HEK293 (cell line): ENCODE data around the gene HYDIN.
"Not testable (repeated sequence)": the region's sequence is repeated elsewhere in the genome, so short reads cannot be mapped to it uniquely, and the experiment has no call there.

Experiments used
- YY1 ChIP-seq: fragments of 450-650 bp; formaldehyde crosslinking; IDR thresholded peaks from 2 replicates; pipeline ENCODE4 v1.5.1; 2018; ENCODE audit warnings: missing biosample characterization, missing genetic modification characterization
- ZNF747 ChIP-seq: fragments of 450-650 bp; formaldehyde crosslinking; IDR thresholded peaks from 2 replicates; pipeline ENCODE4 v1.5.1; 2016; ENCODE audit warnings: missing biosample characterization, missing genetic modification characterization
- TF ChIP-seq, protein P1 (sequence below): fragments of 450-650 bp; formaldehyde crosslinking; IDR thresholded peaks from 2 replicates; pipeline ENCODE4 v1.5.1; 2016; ENCODE audit warnings: missing biosample characterization, missing genetic modification characterization
- TF ChIP-seq, protein P2 (sequence below): fragments of 450-650 bp; formaldehyde crosslinking; IDR thresholded peaks from 2 replicates; pipeline ENCODE4 v1.5.1; 2016; ENCODE audit warnings: missing biosample characterization, missing genetic modification characterization
- TF ChIP-seq, protein P3 (sequence below): sonication (generic); formaldehyde crosslinking; IDR thresholded peaks from 2 replicates; pipeline ENCODE4 v1.8.1; 2022; ENCODE audit warnings: mild to moderate bottlenecking, moderate library complexity, missing genetic modification reagents
- TF ChIP-seq, protein P4 (sequence below): fragments of 450-650 bp; IDR thresholded peaks from 2 replicates; pipeline ENCODE4 v1.5.1; 2018; ENCODE audit warnings: missing biosample characterization, mild to moderate bottlenecking, missing genetic modification characterization

DNA sequence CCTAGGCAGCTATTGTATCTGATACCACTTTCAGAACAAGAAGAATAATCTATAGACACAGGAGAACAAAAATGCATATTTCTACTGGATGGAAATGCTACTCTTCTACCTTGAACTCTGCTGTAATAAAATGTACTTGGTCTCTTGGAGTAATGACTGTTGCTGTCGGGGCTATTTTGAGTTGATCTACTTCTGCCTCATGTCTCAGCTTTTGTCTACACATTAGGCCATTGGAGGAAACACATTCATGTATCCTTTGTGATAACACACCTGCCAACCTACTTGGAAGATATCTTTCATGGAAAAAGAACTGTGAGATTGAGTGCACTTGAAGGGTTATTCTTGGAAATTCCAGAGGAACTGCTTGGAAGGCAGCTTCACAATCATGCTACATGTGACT, 159.9 kb downstream of the HYDIN start:
- not testable (repeated sequence) for TF ChIP-seq YY1, ZNF747 (tag by site-specific recombination)
- TF ChIP-seq, protein P1, sequence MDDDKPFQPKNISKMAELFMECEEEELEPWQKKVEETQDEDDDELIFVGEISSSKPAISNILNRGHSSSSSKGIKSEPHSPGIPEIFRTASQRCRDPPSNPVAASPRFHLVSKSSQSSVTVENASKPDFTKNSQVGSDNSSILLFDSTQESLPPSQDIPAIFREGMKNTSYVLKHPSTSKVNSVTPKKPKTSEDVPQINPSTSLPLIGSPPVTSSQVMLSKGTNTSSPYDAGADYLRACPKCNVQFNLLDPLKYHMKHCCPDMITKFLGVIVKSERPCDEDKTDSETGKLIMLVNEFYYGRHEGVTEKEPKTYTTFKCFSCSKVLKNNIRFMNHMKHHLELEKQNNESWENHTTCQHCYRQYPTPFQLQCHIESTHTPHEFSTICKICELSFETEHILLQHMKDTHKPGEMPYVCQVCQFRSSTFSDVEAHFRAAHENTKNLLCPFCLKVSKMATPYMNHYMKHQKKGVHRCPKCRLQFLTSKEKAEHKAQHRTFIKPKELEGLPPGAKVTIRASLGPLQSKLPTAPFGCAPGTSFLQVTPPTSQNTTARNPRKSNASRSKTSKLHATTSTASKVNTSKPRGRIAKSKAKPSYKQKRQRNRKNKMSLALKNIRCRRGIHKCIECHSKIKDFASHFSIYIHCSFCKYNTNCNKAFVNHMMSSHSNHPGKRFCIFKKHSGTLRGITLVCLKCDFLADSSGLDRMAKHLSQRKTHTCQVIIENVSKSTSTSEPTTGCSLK (tag by site-specific recombination): not testable (repeated sequence)
- TF ChIP-seq, protein P2, sequence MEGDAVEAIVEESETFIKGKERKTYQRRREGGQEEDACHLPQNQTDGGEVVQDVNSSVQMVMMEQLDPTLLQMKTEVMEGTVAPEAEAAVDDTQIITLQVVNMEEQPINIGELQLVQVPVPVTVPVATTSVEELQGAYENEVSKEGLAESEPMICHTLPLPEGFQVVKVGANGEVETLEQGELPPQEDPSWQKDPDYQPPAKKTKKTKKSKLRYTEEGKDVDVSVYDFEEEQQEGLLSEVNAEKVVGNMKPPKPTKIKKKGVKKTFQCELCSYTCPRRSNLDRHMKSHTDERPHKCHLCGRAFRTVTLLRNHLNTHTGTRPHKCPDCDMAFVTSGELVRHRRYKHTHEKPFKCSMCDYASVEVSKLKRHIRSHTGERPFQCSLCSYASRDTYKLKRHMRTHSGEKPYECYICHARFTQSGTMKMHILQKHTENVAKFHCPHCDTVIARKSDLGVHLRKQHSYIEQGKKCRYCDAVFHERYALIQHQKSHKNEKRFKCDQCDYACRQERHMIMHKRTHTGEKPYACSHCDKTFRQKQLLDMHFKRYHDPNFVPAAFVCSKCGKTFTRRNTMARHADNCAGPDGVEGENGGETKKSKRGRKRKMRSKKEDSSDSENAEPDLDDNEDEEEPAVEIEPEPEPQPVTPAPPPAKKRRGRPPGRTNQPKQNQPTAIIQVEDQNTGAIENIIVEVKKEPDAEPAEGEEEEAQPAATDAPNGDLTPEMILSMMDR (tag by site-specific recombination): not testable (repeated sequence)
- TF ChIP-seq, protein P3, sequence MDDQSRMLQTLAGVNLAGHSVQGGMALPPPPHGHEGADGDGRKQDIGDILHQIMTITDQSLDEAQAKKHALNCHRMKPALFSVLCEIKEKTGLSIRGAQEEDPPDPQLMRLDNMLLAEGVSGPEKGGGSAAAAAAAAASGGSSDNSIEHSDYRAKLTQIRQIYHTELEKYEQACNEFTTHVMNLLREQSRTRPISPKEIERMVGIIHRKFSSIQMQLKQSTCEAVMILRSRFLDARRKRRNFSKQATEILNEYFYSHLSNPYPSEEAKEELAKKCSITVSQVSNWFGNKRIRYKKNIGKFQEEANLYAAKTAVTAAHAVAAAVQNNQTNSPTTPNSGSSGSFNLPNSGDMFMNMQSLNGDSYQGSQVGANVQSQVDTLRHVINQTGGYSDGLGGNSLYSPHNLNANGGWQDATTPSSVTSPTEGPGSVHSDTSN (CRISPR knock-in tag): not testable (repeated sequence)
- TF ChIP-seq, protein P4, sequence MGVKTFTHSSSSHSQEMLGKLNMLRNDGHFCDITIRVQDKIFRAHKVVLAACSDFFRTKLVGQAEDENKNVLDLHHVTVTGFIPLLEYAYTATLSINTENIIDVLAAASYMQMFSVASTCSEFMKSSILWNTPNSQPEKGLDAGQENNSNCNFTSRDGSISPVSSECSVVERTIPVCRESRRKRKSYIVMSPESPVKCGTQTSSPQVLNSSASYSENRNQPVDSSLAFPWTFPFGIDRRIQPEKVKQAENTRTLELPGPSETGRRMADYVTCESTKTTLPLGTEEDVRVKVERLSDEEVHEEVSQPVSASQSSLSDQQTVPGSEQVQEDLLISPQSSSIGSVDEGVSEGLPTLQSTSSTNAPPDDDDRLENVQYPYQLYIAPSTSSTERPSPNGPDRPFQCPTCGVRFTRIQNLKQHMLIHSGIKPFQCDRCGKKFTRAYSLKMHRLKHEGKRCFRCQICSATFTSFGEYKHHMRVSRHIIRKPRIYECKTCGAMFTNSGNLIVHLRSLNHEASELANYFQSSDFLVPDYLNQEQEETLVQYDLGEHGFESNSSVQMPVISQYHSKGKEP: not testable (repeated sequence)
